Karpas-422 (cell line): ENCODE data around the gene TNKS1BP1. TPM values are rescaled to one million over a fixed set of nuclear protein-coding genes. Genes with fewer than 3 reads are reported as not detected.
A peak's percentile ranks its signal among the peaks of the same experiment; 100 is the strongest.
"Not testable (repeated sequence)": the region's sequence is repeated elsewhere in the genome, so short reads cannot be mapped to it uniquely, and the experiment has no call there.

ENCODE experiments used
- DNase-seq: peaks from one replicate; pipeline ENCODE4 v3.0.0-alpha.2; 2015
- H2AFZ ChIP-seq: fragments of 200-600 bp; sonication (generic); 2 replicates; pipeline ENCODE4 v1.6.1; 2014; ENCODE audit warnings: antibody characterized with exemption, low read length, mixed read lengths
- H3K27ac ChIP-seq: fragments of 200-600 bp; sonication (generic); 2 replicates; pipeline ENCODE4 v1.5.1; 2014; ENCODE audit warnings: mild to moderate bottlenecking, low read length, moderate library complexity
- H3K27me3 ChIP-seq: fragments of 200-600 bp; sonication (generic); 2 replicates; pipeline ENCODE4 v1.6.1; 2014; ENCODE audit warnings: low read length, mixed read lengths
- H3K36me3 ChIP-seq: fragments of 200-600 bp; sonication (generic); 2 replicates; pipeline ENCODE4 v1.6.1; 2014; ENCODE audit warnings: low read length, mixed read lengths; ENCODE audit not compliant: insufficient read depth
- H3K4me1 ChIP-seq: fragments of 200-600 bp; sonication (generic); 2 replicates; pipeline ENCODE4 v1.6.1; 2014; ENCODE audit warnings: mild to moderate bottlenecking, low read length, mixed read lengths
- H3K4me2 ChIP-seq: fragments of 200-600 bp; sonication (generic); 2 replicates; pipeline ENCODE4 v1.6.1; 2014; ENCODE audit warnings: low read length, low read depth, mild to moderate bottlenecking; ENCODE audit not compliant: poor library complexity, severe bottlenecking
- H3K4me3 ChIP-seq: fragments of 200-600 bp; sonication (generic); 2 replicates; pipeline ENCODE4 v1.5.1; 2014; ENCODE audit warnings: mild to moderate bottlenecking, antibody characterized with exemption, low read length, mixed read lengths
- H3K79me2 ChIP-seq: fragments of 200-600 bp; sonication (generic); 2 replicates; pipeline ENCODE4 v1.6.1; 2014; ENCODE audit warnings: mild to moderate bottlenecking, low read length, mixed read lengths
- H3K9ac ChIP-seq: fragments of 200-600 bp; sonication (generic); 2 replicates; pipeline ENCODE4 v1.6.0; 2014; ENCODE audit warnings: low read length
- H3K9me2 ChIP-seq: fragments of 200-600 bp; sonication (generic), shearing (Covaris generic); replicated peaks from 2 replicates; pipeline ENCODE4 v1.6.0; 2014; ENCODE audit warnings: mild to moderate bottlenecking, low read length, moderate library complexity; ENCODE audit not compliant: insufficient read depth
- H3K9me3 ChIP-seq: fragments of 300-700, 200-600 bp; sonication (generic); 2 replicates; pipeline ENCODE4 v1.6.1; 2014; ENCODE audit warnings: low read length, mixed read lengths
- H4K20me1 ChIP-seq: fragments of 200-600 bp; sonication (generic); 2 replicates; pipeline ENCODE4 v1.6.1; 2014; ENCODE audit warnings: mild to moderate bottlenecking, antibody characterized with exemption, low read length, low read depth; ENCODE audit not compliant: insufficient read depth
- total RNA-seq: library from RNA; depleted of rRNA; stranded (reverse); fragments of >200 nt; shearing (Covaris generic); gene quantifications from 2 replicates; pipeline ENCODE4 v1.2.3, GENCODE V29; 2014; ENCODE audit warnings: low replicate concordance

The TNKS1BP1 gene
- total RNA-seq, 1 experiment from 2014 or later: 11.6 TPM

DNA sequence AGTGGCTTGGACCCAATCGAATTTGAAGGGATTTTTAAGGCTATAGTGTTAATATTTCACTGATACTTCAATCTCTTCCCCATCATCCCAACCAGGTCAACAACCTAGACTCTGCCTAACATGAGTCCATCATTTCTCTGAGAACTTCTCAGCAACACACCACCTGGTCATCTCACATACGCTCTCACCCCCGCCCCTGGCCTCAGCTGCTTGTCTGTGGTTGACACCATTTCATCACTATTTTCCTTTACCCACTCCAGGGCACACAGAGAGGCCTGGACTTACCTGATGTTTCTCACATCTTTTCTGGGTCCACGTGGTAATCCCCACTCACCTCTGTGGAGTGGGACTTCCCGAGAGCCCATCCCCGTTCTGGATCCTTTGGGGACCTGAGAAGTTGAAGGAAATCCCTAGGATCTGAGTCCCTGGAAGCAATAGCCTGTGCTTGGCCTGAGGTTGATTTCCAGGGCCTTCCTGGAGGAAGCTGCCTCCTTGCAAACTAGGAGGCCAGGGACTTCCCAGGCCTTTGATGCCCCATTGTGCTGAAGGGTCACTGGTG, 16.6 kb upstream of the TNKS1BP1 start:
- no peak overlapping the region for H2AFZ ChIP-seq
- no peak overlapping the region for H3K4me2 ChIP-seq
- H3K4me1 ChIP-seq: peaks cover 16% of the 10 kb centered on the region
- H3K9ac ChIP-seq: no peak overlapping the region
- H3K4me3 ChIP-seq: no peak overlapping the region
- no peaks in the 10 kb centered on the region for H3K36me3 ChIP-seq
- no peak for DNase-seq
- H3K9me3 ChIP-seq: no peaks in the 10 kb centered on the region
- H3K9me2 ChIP-seq: no peaks in the 10 kb centered on the region
- H3K27ac ChIP-seq: no peak overlapping the region
- H3K79me2 ChIP-seq: no peaks in the 10 kb centered on the region
- H4K20me1 ChIP-seq: no peaks in the 10 kb centered on the region
- no peaks in the 10 kb centered on the region for H3K27me3 ChIP-seq

DNA sequence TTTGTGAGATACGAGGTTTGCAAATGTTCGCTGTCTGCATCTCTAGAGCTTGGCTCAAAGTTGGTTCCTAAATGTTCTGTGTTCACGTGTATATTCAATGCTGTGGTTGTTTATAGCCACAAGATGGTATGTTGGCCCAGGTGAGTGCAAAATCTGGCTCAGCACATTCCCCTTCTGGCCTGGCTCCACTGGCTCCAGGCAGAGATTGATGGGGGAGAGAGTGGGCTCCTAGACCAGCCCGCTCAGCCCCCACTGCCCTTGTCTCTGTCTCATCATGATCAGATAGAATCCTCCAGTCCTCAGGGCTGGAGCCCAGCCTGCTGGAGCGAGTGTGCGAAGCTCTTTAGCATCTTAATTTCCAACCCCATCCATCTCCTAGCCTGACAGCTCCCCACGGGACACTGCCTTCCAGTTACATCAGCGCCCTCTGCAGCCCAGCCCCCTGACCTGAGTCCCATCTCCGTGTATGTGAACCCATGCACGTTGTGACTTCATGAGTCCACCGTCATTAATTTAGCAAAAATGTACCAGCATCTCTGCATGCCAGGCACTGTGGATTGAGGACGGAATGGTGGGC, 15.4 kb upstream of the TNKS1BP1 start:
- Histone ChIP-seq H3K79me2 (peaks cover 8% of the 10 kb centered on the region), H3K27me3 (no peaks in the 10 kb centered on the region), H2AFZ (no peak overlapping the region; the same call in 1 of the 2 replicates), H3K4me2 (no peak overlapping the region), H3K27ac (no peak overlapping the region), H3K4me3 (no peak overlapping the region), H3K9me3 (no peaks in the 10 kb centered on the region), H3K36me3 (no peaks in the 10 kb centered on the region), H3K9ac (no peak overlapping the region), H4K20me1 (no peaks in the 10 kb centered on the region; the same call in 1 of the 2 replicates), H3K4me1 (peaks cover 19% of the 10 kb centered on the region), H3K9me2 (no peaks in the 10 kb centered on the region)
- DNase-seq: peak; percentile 65

DNA sequence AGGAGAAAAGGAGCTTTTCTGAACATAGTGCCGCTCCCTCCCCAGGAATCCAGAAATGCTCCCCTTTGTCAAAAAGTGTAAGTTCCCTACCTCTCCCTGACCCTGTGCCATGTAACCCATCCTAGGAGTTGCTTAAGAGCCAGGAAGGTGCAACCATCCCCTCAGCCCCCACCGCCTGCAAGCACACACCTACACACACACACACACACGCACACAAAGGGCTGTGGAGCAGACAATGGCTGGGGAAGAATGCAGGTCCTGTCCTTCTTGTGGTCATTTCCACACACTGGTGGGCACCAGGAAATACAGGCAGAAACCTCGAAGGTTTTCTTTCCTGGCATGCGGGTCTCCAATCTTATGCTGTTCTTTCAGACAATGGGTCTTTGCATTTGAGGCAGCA, 14.6 kb upstream of the TNKS1BP1 start:
- Histone ChIP-seq H3K9me2 (no peaks in the 10 kb centered on the region), H3K79me2 (peaks cover 16% of the 10 kb centered on the region), H3K4me3 (no peak overlapping the region), H4K20me1 (no peaks in the 10 kb centered on the region; the same call in 1 of the 2 replicates), H2AFZ (no peak overlapping the region), H3K9me3 (no peaks in the 10 kb centered on the region), H3K4me2 (no peak overlapping the region), H3K4me1 (peaks cover 26% of the 10 kb centered on the region), H3K9ac (no peak overlapping the region), H3K27ac (no peak overlapping the region), H3K27me3 (no peaks in the 10 kb centered on the region), H3K36me3 (no peaks in the 10 kb centered on the region)
- DNase-seq: no peak

DNA sequence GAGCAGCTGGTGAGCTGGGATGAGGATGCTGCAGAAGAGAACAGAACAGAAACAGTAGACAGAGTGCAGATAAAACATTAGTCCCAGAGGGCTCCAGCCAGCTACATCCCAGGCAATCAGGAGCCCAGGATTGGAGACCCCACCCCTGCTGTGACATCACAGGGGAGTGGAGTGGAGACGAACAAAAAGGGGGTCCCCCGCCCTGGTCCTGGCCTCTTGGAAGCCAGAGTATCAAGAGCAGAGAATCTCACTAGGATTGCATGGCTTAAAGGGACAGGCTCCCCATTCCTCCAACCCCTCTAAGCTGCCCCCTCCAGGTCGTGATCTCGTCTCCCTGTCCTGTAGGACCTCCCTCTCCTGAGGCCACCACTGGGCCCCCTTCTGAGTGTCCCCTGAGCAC, 13.4 kb upstream of the TNKS1BP1 start, which contains the start of gene P2RX3:
Gene P2RX3, plus strand, starts transcription at position 211 of the 400 bp plus-strand sequence. CDS start 199 bp downstream, outside the sequence.
- H3K4me3 ChIP-seq: no peak within 1 kb of the TSS
- no peaks in the 10 kb centered on the region for H3K9me2 ChIP-seq
- no peaks in the 10 kb centered on the region for H3K9me3 ChIP-seq
- H2AFZ ChIP-seq: no peak within 1 kb of the TSS
- peaks cover 37% of the 10 kb centered on the region for H3K4me1 ChIP-seq
- no peak within 1 kb of the TSS for H3K9ac ChIP-seq
- H3K27ac ChIP-seq: no peak within 1 kb of the TSS
- peaks cover 28% of the 10 kb centered on the region for H3K79me2 ChIP-seq
- no peaks in the 10 kb centered on the region for H3K27me3 ChIP-seq
- no peak for DNase-seq
- H3K36me3 ChIP-seq: peaks cover 11% of the 10 kb centered on the region; the same call in 1 of the 2 replicates
- H4K20me1 ChIP-seq: no peaks in the 10 kb centered on the region; the same call in 1 of the 2 replicates
- no peak within 1 kb of the TSS for H3K4me2 ChIP-seq

DNA sequence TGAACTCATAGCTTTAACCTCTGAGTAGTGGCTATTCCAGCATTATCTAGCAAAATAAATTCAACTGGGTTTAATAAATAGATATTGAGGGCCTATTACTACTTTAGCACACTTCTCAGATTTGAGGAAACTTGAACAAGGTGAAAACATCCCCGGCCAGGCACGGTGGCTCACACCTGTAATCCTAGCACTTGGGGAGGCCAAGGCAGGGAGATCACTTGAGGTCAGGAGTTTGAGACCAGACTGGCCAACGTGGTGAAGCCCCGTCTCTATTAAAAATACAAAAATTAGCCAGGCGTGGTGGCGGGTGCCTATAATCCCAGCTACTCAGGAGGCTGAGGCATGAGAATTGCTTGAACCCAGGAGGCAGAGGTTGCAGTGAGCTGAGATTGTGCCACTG, 12.1 kb upstream of the TNKS1BP1 start:
- H4K20me1 ChIP-seq, H2AFZ ChIP-seq, H3K9me2 ChIP-seq, H3K4me3 ChIP-seq, H3K9me3 ChIP-seq, H3K27me3 ChIP-seq, DNase-seq, H3K27ac ChIP-seq: not testable (repeated sequence)
- H3K4me2 ChIP-seq: peak overlapping the region; percentile 94
- H3K4me1 ChIP-seq: peaks cover 37% of the 10 kb centered on the region
- peaks cover 24% of the 10 kb centered on the region for H3K36me3 ChIP-seq
- peak overlapping the region; percentile 97 for H3K9ac ChIP-seq
- H3K79me2 ChIP-seq: peaks cover 39% of the 10 kb centered on the region

GRCh38 chr11:57336111-57336666, 11.4 kb upstream of the TNKS1BP1 start:
- Histone ChIP-seq H3K4me2 (peak overlapping the region; percentile 94), H3K36me3 (peaks cover 30% of the 10 kb centered on the region), H4K20me1 (no peaks in the 10 kb centered on the region; the same call in 1 of the 2 replicates), H2AFZ (peak overlapping the region; percentile 51; the same call in 1 of the 2 replicates), H3K27ac (no peak overlapping the region; the same call in 1 of the 2 replicates), H3K4me1 (peaks cover 37% of the 10 kb centered on the region), H3K4me3 (peak overlapping the region; percentile 84), H3K9me2 (no peaks in the 10 kb centered on the region), H3K9me3 (no peaks in the 10 kb centered on the region), H3K9ac (peak overlapping the region; percentile 97), H3K79me2 (peaks cover 39% of the 10 kb centered on the region), H3K27me3 (no peaks in the 10 kb centered on the region)
- DNase-seq: no peak

GRCh38 chr11:57335343-57336110, 10.8 kb upstream of the TNKS1BP1 start, which contains the start of gene SSRP1:
Gene SSRP1, minus strand, starts transcription at chr11:57335892. Its CDS starts 771 bp downstream, at chr11:57335121.
- peak; percentile 96 for DNase-seq
- Histone ChIP-seq H3K36me3 (peaks cover 36% of the 10 kb centered on the region), H3K4me2 (peak within 1 kb of the TSS; percentile 94), H2AFZ (peak within 1 kb of the TSS; percentile 51; the same call in 1 of the 2 replicates), H3K9ac (peak within 1 kb of the TSS; percentile 97), H3K4me3 (peak within 1 kb of the TSS; percentile 84), H3K9me3 (no peaks in the 10 kb centered on the region), H3K27me3 (no peaks in the 10 kb centered on the region), H3K9me2 (no peaks in the 10 kb centered on the region), H3K4me1 (peaks cover 37% of the 10 kb centered on the region), H3K27ac (peak within 1 kb of the TSS; percentile 60; the same call in 1 of the 2 replicates), H3K79me2 (peaks cover 39% of the 10 kb centered on the region), H4K20me1 (no peaks in the 10 kb centered on the region; the same call in 1 of the 2 replicates)

GRCh38 chr11:57335023-57335342, 10.2 kb upstream of the TNKS1BP1 start:
- DNase-seq: no peak
- Histone ChIP-seq H3K9me3 (no peaks in the 10 kb centered on the region), H2AFZ (no peak overlapping the region), H3K27ac (peak overlapping the region; percentile 60; the same call in 1 of the 2 replicates), H3K36me3 (peaks cover 41% of the 10 kb centered on the region), H3K4me3 (peak overlapping the region; percentile 84), H3K4me2 (peak overlapping the region; percentile 94), H3K27me3 (no peaks in the 10 kb centered on the region), H3K4me1 (peaks cover 31% of the 10 kb centered on the region), H4K20me1 (no peaks in the 10 kb centered on the region; the same call in 1 of the 2 replicates), H3K9ac (peak overlapping the region; percentile 97), H3K79me2 (peaks cover 39% of the 10 kb centered on the region), H3K9me2 (no peaks in the 10 kb centered on the region)
